Lower lobe of right lung (tissue), 2 donors: ENCODE measurements around the gene ZNF445. TPM values are rescaled to one million over a fixed set of nuclear protein-coding genes. Genes with fewer than 3 reads are reported as not detected.

ENCODE experiments used
- ATAC-seq, 2 donors: fragments of 200-7000 bp; cut with Tn5 transposase; one replicate each; pipeline ENCODE4 v1.9.1; 2020 to 2022; ENCODE audit warnings: mild to moderate bottlenecking in 2 of 2, moderate library complexity in 2 of 2
- DNase-seq: peaks from one replicate; pipeline ENCODE4 v3.0.0-alpha.2; 2020
- H3K27ac ChIP-seq: fragments of 200-600 bp; one replicate; pipeline ENCODE4 v1.8.0; 2022
- H3K27me3 ChIP-seq: fragments of 200-600 bp; one replicate; pipeline ENCODE4 v1.8.0; 2022; ENCODE audit warnings: low read depth
- H3K36me3 ChIP-seq: fragments of 200-600 bp; one replicate; pipeline ENCODE4 v1.8.0; 2022; ENCODE audit warnings: mild to moderate bottlenecking
- H3K4me1 ChIP-seq: fragments of 200-600 bp; one replicate; pipeline ENCODE4 v1.8.0; 2022
- H3K4me3 ChIP-seq: fragments of 200-600 bp; one replicate; pipeline ENCODE4 v1.8.0; 2022; ENCODE audit warnings: mild to moderate bottlenecking
- H3K9me3 ChIP-seq: fragments of 200-600 bp; one replicate; pipeline ENCODE4 v1.8.0; 2022
- intact Hi-C: fragments of 100-400 bp; cut with DNase I; formaldehyde crosslinking; loops from one replicate; pipeline ENCODE4 v1.11.0; 2022
- total RNA-seq: library from RNA; stranded (reverse); fragmentation: NEBNext Ultra II Directional; extraction: Animal tissue kit (Norgen Biotek cat#: 25700); gene quantifications from one replicate; pipeline ENCODE4 v1.2.1, GENCODE V29; 2021
- TF ChIP-seq, protein P1 (sequence below): fragments of 200-600 bp; IDR thresholded peaks from one replicate; pipeline ENCODE4 v1.8.0; 2022; ENCODE audit warnings: antibody characterized with exemption, mild to moderate bottlenecking
- donor health status: DM: no; HTN: yes; CAD: no; lungs with severe emphysema.

Gene ZNF445
- total RNA-seq, 1 donor from 2014 or later, result 21.1 TPM

DNA sequence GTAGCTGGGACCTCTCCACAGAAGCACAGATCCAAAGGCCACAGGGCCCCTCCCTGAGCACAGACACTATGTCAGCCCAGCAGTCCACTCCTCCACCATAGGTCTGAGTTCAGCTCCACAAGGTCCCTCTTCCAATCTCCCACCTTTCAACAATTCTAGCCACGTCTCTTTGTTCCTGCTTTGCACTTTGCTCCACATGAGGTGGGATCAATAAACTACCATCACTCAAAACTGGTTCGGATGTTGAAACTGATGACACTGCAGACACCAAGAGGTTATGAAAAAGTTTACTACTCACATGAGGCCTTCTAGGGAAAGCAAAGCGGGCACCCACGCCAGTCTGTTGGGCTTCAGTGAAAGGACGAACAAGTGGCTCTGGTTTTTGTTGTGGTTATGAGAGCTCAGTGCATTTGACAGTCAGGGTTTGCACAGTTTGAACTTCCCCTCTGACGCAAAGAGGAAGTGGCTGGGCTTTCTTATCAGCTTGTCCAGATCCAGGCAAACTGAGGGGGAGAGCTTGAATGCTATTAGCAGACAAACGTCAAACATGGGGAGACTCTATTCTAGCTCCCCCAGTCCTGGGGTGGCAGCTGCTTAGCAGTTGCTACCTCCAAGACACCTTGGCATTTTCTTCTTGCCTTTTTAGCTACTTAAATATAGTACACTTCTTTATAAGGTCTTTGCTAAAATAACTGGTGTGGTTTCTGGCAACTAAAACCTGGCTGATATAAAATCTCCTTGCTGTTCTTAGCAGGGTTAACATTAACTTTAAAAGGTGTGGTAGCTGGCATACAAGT lies 37.8 kb downstream of the ZNF445 start:
- peaks cover 25% of the 10 kb centered on the region for H3K4me1 ChIP-seq
- TF ChIP-seq, protein P1, sequence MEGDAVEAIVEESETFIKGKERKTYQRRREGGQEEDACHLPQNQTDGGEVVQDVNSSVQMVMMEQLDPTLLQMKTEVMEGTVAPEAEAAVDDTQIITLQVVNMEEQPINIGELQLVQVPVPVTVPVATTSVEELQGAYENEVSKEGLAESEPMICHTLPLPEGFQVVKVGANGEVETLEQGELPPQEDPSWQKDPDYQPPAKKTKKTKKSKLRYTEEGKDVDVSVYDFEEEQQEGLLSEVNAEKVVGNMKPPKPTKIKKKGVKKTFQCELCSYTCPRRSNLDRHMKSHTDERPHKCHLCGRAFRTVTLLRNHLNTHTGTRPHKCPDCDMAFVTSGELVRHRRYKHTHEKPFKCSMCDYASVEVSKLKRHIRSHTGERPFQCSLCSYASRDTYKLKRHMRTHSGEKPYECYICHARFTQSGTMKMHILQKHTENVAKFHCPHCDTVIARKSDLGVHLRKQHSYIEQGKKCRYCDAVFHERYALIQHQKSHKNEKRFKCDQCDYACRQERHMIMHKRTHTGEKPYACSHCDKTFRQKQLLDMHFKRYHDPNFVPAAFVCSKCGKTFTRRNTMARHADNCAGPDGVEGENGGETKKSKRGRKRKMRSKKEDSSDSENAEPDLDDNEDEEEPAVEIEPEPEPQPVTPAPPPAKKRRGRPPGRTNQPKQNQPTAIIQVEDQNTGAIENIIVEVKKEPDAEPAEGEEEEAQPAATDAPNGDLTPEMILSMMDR, result no peak
- peaks cover 10% of the 10 kb centered on the region for H3K36me3 ChIP-seq
- H3K4me3 ChIP-seq, result peak overlapping the region; percentile 28
- ATAC-seq, result peak; percentile 94
- peak overlapping the region; percentile 89 for H3K27ac ChIP-seq
- H3K27me3 ChIP-seq, result no peaks in the 10 kb centered on the region
- intact Hi-C loops, result no loop called here
- no peaks in the 10 kb centered on the region for H3K9me3 ChIP-seq
- DNase-seq, result peak; percentile 88

DNA sequence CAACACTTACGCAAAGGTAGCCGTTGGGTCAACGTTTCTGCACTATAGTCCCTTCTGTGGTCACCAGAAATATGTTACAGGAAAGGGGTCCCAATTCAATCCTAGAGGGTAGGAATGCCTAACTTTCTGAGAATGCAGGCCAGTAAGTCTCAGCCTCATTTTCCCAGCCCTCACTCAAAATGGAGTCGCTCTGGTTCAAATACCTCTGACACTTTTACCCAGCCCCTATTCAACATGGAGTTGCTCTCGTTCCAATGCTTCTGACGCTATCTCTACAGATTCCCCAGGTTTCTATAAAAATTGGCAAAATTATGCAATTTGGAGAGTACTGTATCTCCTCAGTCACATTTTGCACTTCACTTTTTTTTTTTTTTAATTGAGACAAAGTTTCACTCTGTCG lies 39.7 kb downstream of the ZNF445 start:
- no peak overlapping the region for H3K27ac ChIP-seq

DNA sequence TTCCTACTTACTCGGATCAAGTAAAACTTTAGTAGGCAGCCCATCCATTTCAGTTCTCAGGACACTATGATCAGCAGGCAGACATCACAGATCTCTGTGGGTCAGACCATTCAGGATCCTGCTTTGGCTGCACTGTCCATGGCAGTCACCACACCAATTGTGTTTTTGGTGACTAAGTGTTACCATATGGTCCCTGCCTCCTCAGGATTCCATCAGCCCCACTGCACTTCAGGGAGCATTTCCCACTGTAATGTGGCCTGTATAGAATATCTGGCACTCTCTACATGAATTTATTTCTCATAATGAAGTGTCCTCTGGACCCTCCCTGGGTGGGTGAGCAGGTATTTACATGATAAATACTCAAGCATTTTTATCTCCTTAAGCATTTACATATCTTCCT lies 41.3 kb downstream of the ZNF445 start:
- Histone ChIP-seq H3K4me1 (peaks cover 22% of the 10 kb centered on the region), H3K36me3 (no peaks in the 10 kb centered on the region), H3K27me3 (no peaks in the 10 kb centered on the region), H3K4me3 (no peak overlapping the region), H3K27ac (no peak overlapping the region), H3K9me3 (no peaks in the 10 kb centered on the region)
- intact Hi-C loops, result no loop called here
- TF ChIP-seq, protein P1, result no peak
- ATAC-seq, result no peak
- DNase-seq, result no peak

More for the DNA sequence above, 39.7 kb downstream of the ZNF445 start:
- Histone ChIP-seq H3K36me3 (peaks cover 3% of the 10 kb centered on the region), H3K4me3 (no peak overlapping the region), H3K27me3 (no peaks in the 10 kb centered on the region), H3K9me3 (no peaks in the 10 kb centered on the region), H3K4me1 (peaks cover 25% of the 10 kb centered on the region)
- DNase-seq, result no peak
- TF ChIP-seq, protein P1, result no peak
- intact Hi-C loops, result no loop called here
- no peak for ATAC-seq

DNA sequence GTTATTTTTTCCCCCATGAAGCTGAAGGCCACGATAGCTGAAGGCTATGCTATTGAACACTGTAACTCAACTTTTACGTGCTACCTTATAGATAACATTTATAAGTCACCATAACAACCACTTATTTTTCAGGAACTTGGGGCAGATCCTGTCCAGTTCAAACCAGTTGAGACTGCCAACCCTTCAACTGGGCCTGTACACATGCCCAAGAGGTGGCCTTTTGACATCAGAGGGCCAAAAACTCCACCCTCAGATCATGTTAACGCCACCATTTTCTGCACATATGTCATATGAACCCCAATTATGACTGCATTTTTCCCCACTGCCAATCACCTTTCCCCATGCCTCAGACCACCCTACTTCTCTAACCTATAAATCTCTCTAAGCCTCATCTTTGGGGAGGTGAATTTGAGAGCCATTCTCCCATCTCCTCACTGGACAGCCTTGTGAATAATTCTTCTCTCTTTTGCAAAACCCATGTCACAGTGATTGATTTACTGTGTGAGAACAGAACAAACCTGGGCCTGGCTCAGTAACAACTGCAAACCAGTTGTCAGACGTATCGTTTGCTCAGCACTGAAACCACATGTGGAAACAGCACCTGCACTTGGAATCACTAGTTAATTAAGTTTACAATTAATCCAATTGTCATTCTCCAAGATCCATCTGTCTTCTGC lies 42.5 kb downstream of the ZNF445 start:
- H3K27me3 ChIP-seq, result no peaks in the 10 kb centered on the region
- H3K9me3 ChIP-seq, result no peaks in the 10 kb centered on the region
- TF ChIP-seq, protein P1, result no peak
- no peak overlapping the region for H3K27ac ChIP-seq
- DNase-seq (no peak), ATAC-seq (no peak)
- intact Hi-C loops, result no loop called here
- peaks cover 10% of the 10 kb centered on the region for H3K4me1 ChIP-seq
- H3K36me3 ChIP-seq, result no peaks in the 10 kb centered on the region
- H3K4me3 ChIP-seq, result no peak overlapping the region

DNA sequence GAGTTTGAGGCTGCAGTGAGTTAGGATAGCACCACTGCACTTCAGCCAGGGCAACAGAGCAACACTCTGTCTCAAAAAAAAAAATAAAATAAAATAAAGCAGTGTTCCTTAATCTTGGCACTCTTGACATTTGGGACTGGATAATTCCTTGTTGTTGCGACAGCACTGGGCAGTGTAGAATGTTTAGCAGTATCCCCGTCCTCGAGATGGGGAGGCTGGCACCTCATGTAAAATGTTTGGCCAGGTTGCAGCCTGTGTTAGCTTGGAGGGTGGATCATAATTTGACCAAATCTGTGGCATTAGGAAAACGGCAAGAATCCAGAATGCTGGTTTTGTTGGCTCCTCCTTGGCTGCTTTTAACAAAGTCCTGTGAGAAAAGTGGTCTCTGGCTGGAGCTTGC lies 47.0 kb downstream of the ZNF445 start:
- TF ChIP-seq, protein P1, result no peak
- H3K36me3 ChIP-seq, result no peaks in the 10 kb centered on the region
- no peak overlapping the region for H3K4me3 ChIP-seq
- H3K4me1 ChIP-seq, result no peaks in the 10 kb centered on the region
- intact Hi-C loops, result no loop called here
- H3K27me3 ChIP-seq, result no peaks in the 10 kb centered on the region
- H3K27ac ChIP-seq, result no peak overlapping the region
- no peak for ATAC-seq
- DNase-seq, result no peak
- no peaks in the 10 kb centered on the region for H3K9me3 ChIP-seq
